HepG2 (cell line): Measurements from ENCODE around the gene LPXN. TPM values are rescaled to one million over a fixed set of nuclear protein-coding genes. Genes with fewer than 3 reads are reported as not detected.

ENCODE experiments used
- ATAC-seq: fragments of 200-7000 bp; cut with Tn5 transposase; 3 replicates; pipeline ENCODE4 v1.9.1; 2020; ENCODE audit warnings: mild to moderate bottlenecking, moderate library complexity
- BruUV-seq: library from RNA; stranded (reverse); fragments of 400-500 nt; replicated peaks from 2 replicates; lab custom pipeline; 2021; lab: Mats Ljungman, UMichigan
- CTCF ChIA-PET: fragments of 300-600 bp; formaldehyde crosslinking; extraction: SDS; loops from one replicate; lab custom pipeline; 2021; ENCODE audit warnings: low total read pairs, inconsistent platforms, low intra/inter-chr PET ratio; lab: Yijun Ruan, JAX
- POLR2A ChIA-PET: fragments of 350-600 bp; sonication (Branson Sonifier 250); formaldehyde crosslinking; loops from one replicate; lab custom pipeline; 2020; ENCODE audit warnings: antibody characterized with exemption, inconsistent platforms; lab: Yijun Ruan, JAX
- DNase-seq: peaks from one replicate; pipeline ENCODE4 v3.0.0-alpha.2; 2015; ENCODE audit warnings: low spot score
- FAIRE-seq: peaks from 3 replicates; lab custom pipeline; 2011; peaks lifted over from hg19 to GRCh38; lab: Jason Lieb, UNC
- H2AFZ ChIP-seq: one replicate; pipeline ENCODE4 v1.6.1; 2011; ENCODE audit warnings: low read length, inconsistent platforms
- H3K27ac ChIP-seq: fragments of 300-600 bp; 3 replicates; pipeline ENCODE4 v1.8.0; 2011; ENCODE audit warnings: mixed run types, mild to moderate bottlenecking, mixed read lengths, low read length, inconsistent platforms; ENCODE audit not compliant: insufficient read depth; ENCODE audit errors: extremely low read length
- H3K27me3 ChIP-seq, 2 experiments: fragments of 200-600 bp in 1 of 2; 2 replicates in 1 of 2; 3 replicates in 1 of 2; pipeline versions ENCODE4 v1.6.0 to v1.8.0; 2011; ENCODE audit warnings: low read length in 2 of 2, mild to moderate bottlenecking in 2 of 2, moderate library complexity in 2 of 2, inconsistent platforms in 1 of 2; ENCODE audit not compliant: insufficient read depth in 2 of 2, control insufficient read depth in 1 of 2
- H3K36me3 ChIP-seq, 2 experiments: fragments of 200-600 bp in 1 of 2; replicated peaks in 1 of 2; 2 replicates in 1 of 2; 3 replicates in 1 of 2; pipeline versions ENCODE4 v1.5.1 to v1.8.0; 2011; ENCODE audit warnings: low read length in 2 of 2, inconsistent platforms in 1 of 2; ENCODE audit not compliant: insufficient read depth in 2 of 2, control insufficient read depth in 1 of 2
- H3K4me1 ChIP-seq: 2 replicates; pipeline ENCODE4 v1.5.1; 2012; ENCODE audit warnings: low read length, inconsistent platforms; ENCODE audit not compliant: insufficient read depth
- H3K4me2 ChIP-seq: 2 replicates; pipeline ENCODE4 v1.6.0; 2011; ENCODE audit warnings: low read depth, low read length, inconsistent platforms
- H3K4me3 ChIP-seq, 3 experiments: fragments of 200-600 bp in 1 of 3; sonication (generic), shearing (Covaris generic) in 1 of 3; replicated peaks in 1 of 3; 2 replicates each; pipeline ENCODE4 v1.5.1; 2011 to 2016; ENCODE audit warnings: low read length in 3 of 3, inconsistent platforms in 2 of 3, low read depth in 2 of 3, mild to moderate bottlenecking in 2 of 3, control low read depth in 1 of 3, mixed read lengths in 1 of 3; ENCODE audit not compliant: insufficient read depth in 1 of 3
- H3K79me2 ChIP-seq: one replicate; pipeline ENCODE4 v1.6.1; 2011; ENCODE audit warnings: low read length, inconsistent platforms; ENCODE audit not compliant: insufficient read depth
- H3K9ac ChIP-seq: 2 replicates; pipeline ENCODE4 v1.6.0; 2011; ENCODE audit warnings: mild to moderate bottlenecking, low read depth, low read length, inconsistent platforms; ENCODE audit not compliant: insufficient read depth
- H3K9me3 ChIP-seq: 2 replicates; pipeline ENCODE4 v1.5.1; 2012; ENCODE audit warnings: mild to moderate bottlenecking, low read length
- H4K20me1 ChIP-seq: 2 replicates; pipeline ENCODE4 v1.6.0; 2011; ENCODE audit warnings: inconsistent platforms, mild to moderate bottlenecking, low read length, moderate library complexity; ENCODE audit not compliant: insufficient read depth
- ARID4A ChIP-seq: sonication (generic); formaldehyde crosslinking; IDR thresholded peaks from 2 replicates; pipeline ENCODE4 v1.5.0; 2020; ENCODE audit warnings: mild to moderate bottlenecking, missing genetic modification reagents, borderline replicate concordance
- ATF6 ChIP-seq: sonication (generic); formaldehyde crosslinking; conservative IDR thresholded peaks from 2 replicates; pipeline ENCODE4 v1.4.0; 2020; ENCODE audit warnings: missing genetic modification reagents
- GMEB1 ChIP-seq: sonication (generic); formaldehyde crosslinking; IDR thresholded peaks from 2 replicates; pipeline ENCODE4 v1.5.1; 2020; ENCODE audit warnings: missing genetic modification reagents, mild to moderate bottlenecking, borderline replicate concordance
- HNRNPL ChIP-seq: fragments of 200-400 bp; formaldehyde crosslinking; IDR thresholded peaks from 2 replicates; pipeline ENCODE4 v1.6.1; 2017; ENCODE audit warnings: mild to moderate bottlenecking, low read depth, low read length
- JUN ChIP-seq: sonication (generic); formaldehyde crosslinking; IDR thresholded peaks from 2 replicates; pipeline ENCODE4 v1.4.0; 2020; ENCODE audit warnings: mild to moderate bottlenecking, missing genetic modification reagents
- KLF11 ChIP-seq: IDR thresholded peaks from 2 replicates; pipeline ENCODE4 v1.6.1; 2016; ENCODE audit warnings: missing compliant biosample characterization
- MED8 ChIP-seq: sonication (generic); formaldehyde crosslinking; IDR thresholded peaks from 2 replicates; pipeline ENCODE4 v1.8.1; 2023; ENCODE audit warnings: mild to moderate bottlenecking, missing genetic modification reagents; ENCODE audit not compliant: insufficient replicate concordance
- SNAPC5 ChIP-seq: sonication (generic); formaldehyde crosslinking; IDR thresholded peaks from 2 replicates; pipeline ENCODE4 v1.8.1; 2023; ENCODE audit warnings: mild to moderate bottlenecking, missing genetic modification reagents, borderline replicate concordance
- ZNF34 ChIP-seq: sonication (generic); formaldehyde crosslinking; IDR thresholded peaks from 2 replicates; pipeline ENCODE4 v1.4.0; 2020; ENCODE audit warnings: mild to moderate bottlenecking, missing genetic modification reagents, borderline replicate concordance
- ZNF839 ChIP-seq: sonication (generic); formaldehyde crosslinking; IDR thresholded peaks from 2 replicates; pipeline ENCODE4 v1.4.0; 2020; ENCODE audit warnings: missing genetic modification reagents, mild to moderate bottlenecking, borderline replicate concordance
- WGBS: methylation state at CpG from one replicate; pipeline ENCODE4 v1.1.6; 2017; ENCODE audit warnings: low lambda C conversion rate; 5-methylcytosine and 5-hydroxymethylcytosine counted together
- in situ Hi-C: cut with HindIII; loops from 2 replicates; pipeline ENCODE4 v1.10.0; 2017; ENCODE audit warnings: low pct_unique_long_range_greater_than_20kb; ENCODE audit not compliant: extremely low pct_ligation_motif_present
- intact Hi-C: fragments of 100-400 bp; cut with micrococcal nuclease; formaldehyde crosslinking; loops from one replicate; pipeline ENCODE4 v1.10.0; 2022; ENCODE audit not compliant: unreplicated experiment
- polyA plus RNA-seq, 8 experiments: library from polyadenylated mRNA; depleted of rRNA in 3 of 8; stranded (reverse) in 7 of 8; unstranded in 1 of 8; fragments of >200 nt; fragmentation: Illumina TruSeq in 4 of 8; extraction: Trizol in 4 of 8; gene quantifications; 2 replicates each; pipeline versions ENCODE4 v1.2.1 to v1.2.3, GENCODE V29; 2011 to 2016; ENCODE audit warnings: low read depth in 4 of 8, missing spikeins in 1 of 8, mixed read lengths in 1 of 8; ENCODE audit not compliant: insufficient read depth in 1 of 8
- total RNA-seq, 5 experiments: library from RNA; depleted of rRNA; stranded (reverse); fragments of >200 nt; fragmentation: Illumina TruSeq; extraction: Trizol; gene quantifications; 2 replicates each; pipeline ENCODE4 v1.2.3, GENCODE V29; 2016; ENCODE audit warnings: low read depth in 1 of 5
- TF ChIP-seq, protein P1 (sequence below), 2 experiments: fragments of 450-650 bp in 1 of 2; sonication (generic) in 1 of 2; formaldehyde crosslinking; IDR thresholded peaks; 2 replicates each; pipeline versions ENCODE4 v1.5.0 to v1.8.0; 2020 to 2022; ENCODE audit warnings: mild to moderate bottlenecking in 1 of 2, missing genetic modification reagents in 1 of 2

LPXN gene
- total and polyA plus RNA-seq, 2 of the 13 experiments (the other 11 are each of a cell fraction or from before 2014, with no cell fraction given) = 1.7 to 3.5 TPM

DNA sequence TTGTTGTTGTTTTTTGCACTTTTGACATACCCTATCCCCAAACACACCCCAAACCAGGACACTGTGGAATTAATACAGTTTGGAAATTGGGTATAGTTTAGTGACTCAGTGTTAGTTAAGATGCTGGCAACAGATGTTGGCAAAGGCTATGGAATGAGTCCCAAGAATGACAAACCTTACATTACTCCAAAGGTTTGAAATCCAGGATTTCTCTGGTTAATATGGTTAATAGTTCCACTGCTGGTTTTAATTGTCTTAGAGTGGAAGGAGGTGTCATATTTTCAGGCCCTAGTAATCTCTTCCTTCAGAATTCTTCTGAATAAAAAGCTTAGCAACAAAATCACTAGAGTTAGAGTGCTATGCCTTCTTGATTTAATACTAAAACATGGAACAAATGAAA is 775 bp downstream of the LPXN start (continued):
- no peak for TF ChIP-seq JUN (CRISPR knock-in tag)
- TF ChIP-seq MED8 (CRISPR knock-in tag) = no peak
- TF ChIP-seq, protein P1, sequence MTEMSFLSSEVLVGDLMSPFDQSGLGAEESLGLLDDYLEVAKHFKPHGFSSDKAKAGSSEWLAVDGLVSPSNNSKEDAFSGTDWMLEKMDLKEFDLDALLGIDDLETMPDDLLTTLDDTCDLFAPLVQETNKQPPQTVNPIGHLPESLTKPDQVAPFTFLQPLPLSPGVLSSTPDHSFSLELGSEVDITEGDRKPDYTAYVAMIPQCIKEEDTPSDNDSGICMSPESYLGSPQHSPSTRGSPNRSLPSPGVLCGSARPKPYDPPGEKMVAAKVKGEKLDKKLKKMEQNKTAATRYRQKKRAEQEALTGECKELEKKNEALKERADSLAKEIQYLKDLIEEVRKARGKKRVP (CRISPR knock-in tag; IDR thresholded peaks at IDR 0.05) = no peak
- TF ChIP-seq, all 625 proteins: peak for 0

DNA sequence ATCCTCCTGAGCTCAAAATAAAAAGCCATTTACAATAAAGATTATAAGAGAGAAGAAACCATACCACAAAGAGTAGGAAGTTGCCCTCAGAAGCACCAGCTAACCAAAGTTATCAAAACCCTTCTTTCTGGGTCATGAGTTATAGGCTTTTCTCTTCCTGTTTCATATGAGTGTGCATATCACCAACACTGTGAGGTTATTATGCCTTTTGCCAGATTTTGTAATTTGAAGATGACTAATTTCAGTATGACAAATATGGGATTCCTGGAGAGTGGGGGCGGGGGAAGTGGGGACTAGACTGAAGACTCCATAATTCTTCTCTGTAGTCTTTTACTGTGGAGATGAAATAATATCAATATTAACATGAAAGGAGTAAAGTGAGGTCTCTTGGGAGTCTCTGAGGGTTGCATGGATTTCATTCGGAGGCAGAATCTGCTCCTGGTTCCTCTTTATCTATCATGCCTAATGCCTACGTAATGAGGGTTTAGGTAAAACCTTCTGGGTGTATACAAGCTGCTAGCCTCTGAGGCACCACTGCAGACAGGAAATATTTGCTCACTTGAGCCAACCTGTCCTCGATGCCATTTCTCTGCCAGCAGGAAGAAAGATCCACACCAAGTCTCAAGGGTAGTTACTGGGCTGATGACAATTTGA is 2.1 kb downstream of the LPXN start:
- DNase-seq = no peak
- Histone ChIP-seq H4K20me1 (no peaks in the 10 kb centered on the region), H3K4me1 (peaks cover 18% of the 10 kb centered on the region), H3K9ac (no peak overlapping the region), H3K79me2 (peaks cover 3% of the 10 kb centered on the region), H3K9me3 (no peaks in the 10 kb centered on the region), H3K36me3 (no peaks in the 10 kb centered on the region), H3K4me3 (no peak overlapping the region), H3K27ac (no peak overlapping the region), H3K27me3 (no peaks in the 10 kb centered on the region), H2AFZ (no peak overlapping the region), H3K4me2 (no peak overlapping the region)
- intact Hi-C loops (no loop called here), in situ Hi-C loops (no loop called here)
- CTCF ChIA-PET = no interaction called here
- WGBS = 94% methylated on average over 4 of the region's 4 CpGs
- FAIRE-seq = no peak
- BruUV-seq = no TSS peak
- POLR2A ChIA-PET = no interaction called here
- no peak for ATAC-seq
- TF ChIP-seq GMEB1 = no peak
- no peak for TF ChIP-seq KLF11
- no peak for TF ChIP-seq ATF6 (CRISPR knock-in tag)
- no peak for TF ChIP-seq HNRNPL
- TF ChIP-seq ARID4A = no peak
- TF ChIP-seq SNAPC5 (CRISPR knock-in tag) = no peak
- TF ChIP-seq ZNF34 (CRISPR knock-in tag) = no peak
- no peak for TF ChIP-seq ZNF839 (CRISPR knock-in tag)
